Measurements from ENCODE around the gene DENND4A.

The DENND4A gene

GRCh38 chr15:65792138-65792987, at the start of gene DENND4A:
Gene DENND4A, minus strand, starts transcription at chr15:65792293. Its CDS starts 35,843 bp downstream, at chr15:65756450.
- Histone ChIP-seq H3K9me3 (no peaks in the 10 kb centered on the region), H3K27me3 (no peaks in the 10 kb centered on the region), H3K4me3 (peak within 1 kb of the TSS; percentile 93 to 98), H3K27ac (peak within 1 kb of the TSS; percentile 97 to 99), H3K36me3 (no peaks in the 10 kb centered on the region), H3K4me1 (peaks cover 0 to 31% (median 13%) of the 10 kb centered on the region in 4 donors)
- DNase-seq = peak; percentile 98 to 99
- intact Hi-C loops (cut with DNase I; ENCODE audit: low total_unique reads) = loop anchor here (5.0 kb wide), 1 partner anchor 65 kb away; no protein-coding TSS in a partner anchor
- TF ChIP-seq CTCF (IDR thresholded peaks at IDR 0.05) = no peak

DNA sequence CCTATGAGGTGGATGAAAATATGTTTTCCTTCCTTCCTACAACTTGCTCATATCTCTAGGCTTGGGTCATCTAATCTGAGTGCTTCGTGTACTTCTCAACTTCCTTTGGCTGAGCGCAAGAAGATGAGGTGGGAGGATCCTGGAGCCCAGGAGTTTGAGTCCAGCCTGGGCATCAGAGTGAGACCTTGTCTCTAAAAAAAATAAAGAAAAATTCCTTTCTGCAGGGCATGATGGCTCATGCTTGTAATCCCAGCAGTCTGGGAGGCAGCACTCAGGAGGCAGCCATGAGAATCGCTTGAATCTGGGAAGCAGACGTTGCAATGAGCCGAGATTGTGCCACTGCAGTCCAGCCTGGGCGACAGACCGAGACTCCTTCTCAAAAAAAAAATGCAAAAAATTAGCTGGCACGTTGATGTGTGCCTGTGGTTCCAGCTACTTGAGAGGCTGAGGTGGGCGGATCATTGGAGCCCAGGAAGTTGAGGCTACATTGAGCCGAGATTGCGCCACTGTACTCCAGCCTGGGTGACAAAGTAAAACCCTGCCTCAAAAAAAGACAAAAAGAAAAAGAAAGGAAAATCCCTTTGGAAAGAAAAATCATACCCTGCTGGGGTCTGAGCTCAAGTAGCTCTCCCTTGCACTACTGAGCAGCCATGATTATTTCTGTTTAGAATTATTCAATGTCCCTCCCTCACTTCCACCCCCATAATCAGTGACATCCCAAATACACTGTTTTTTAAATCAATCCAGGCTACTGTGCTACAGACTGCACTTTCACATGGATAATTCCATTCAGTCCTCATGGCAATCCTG, 49.2 kb upstream of the DENND4A start:
- Histone ChIP-seq H3K27ac (peak overlapping the region; percentile 14 to 26), H3K4me3 (peak overlapping the region; percentile 5 to 31)

DNA sequence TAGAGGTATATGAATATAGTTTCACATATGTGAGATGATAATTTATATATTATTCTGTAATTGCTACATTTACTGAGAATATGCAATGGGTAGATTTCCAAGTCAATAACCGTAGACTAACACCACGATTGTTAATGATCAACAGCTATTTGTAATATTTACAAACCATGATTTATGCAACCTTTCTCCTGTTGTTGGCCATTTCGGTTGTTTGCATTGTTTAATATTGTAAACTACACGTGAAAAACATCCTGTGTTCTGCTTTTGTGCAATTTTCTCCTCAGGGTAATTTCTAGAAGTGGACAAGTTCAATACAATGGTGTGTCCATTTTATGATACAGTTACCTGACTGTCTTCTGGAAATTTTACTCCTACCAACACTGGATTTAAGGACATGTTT, 47.9 kb upstream of the DENND4A start:
- peaks cover 0 to 13% (median 0%) of the 10 kb centered on the region in 4 donors for H3K4me1 ChIP-seq

More for the DNA sequence above, 49.2 kb upstream of the DENND4A start:
- no peaks in the 10 kb centered on the region for H3K36me3 ChIP-seq
- H3K4me1 ChIP-seq = peaks cover 0 to 7% (median 0%) of the 10 kb centered on the region in 4 donors
- intact Hi-C loops (cut with DNase I; ENCODE audit: low total_unique reads) = no loop called here
- no peaks in the 10 kb centered on the region for H3K9me3 ChIP-seq
- no peak for TF ChIP-seq CTCF (IDR thresholded peaks at IDR 0.05)
- no peaks in the 10 kb centered on the region for H3K27me3 ChIP-seq
- DNase-seq = peak; percentile 61 to 72

GRCh38 chr15:65839354-65839901, 47.3 kb upstream of the DENND4A start:
- Histone ChIP-seq H3K27me3 (no peaks in the 10 kb centered on the region), H3K36me3 (no peaks in the 10 kb centered on the region), H3K27ac (no peak overlapping the region), H3K4me1 (peaks cover 0 to 19% (median under 1%) of the 10 kb centered on the region in 4 donors), H3K4me3 (no peak overlapping the region), H3K9me3 (no peaks in the 10 kb centered on the region)
- no peak for TF ChIP-seq CTCF (IDR thresholded peaks at IDR 0.05)
- no peak for DNase-seq
- intact Hi-C loops (cut with DNase I; ENCODE audit: low total_unique reads) = no loop called here

More for the DNA sequence above, 47.9 kb upstream of the DENND4A start:
- intact Hi-C loops (cut with DNase I; ENCODE audit: low total_unique reads) = no loop called here
- no peak for TF ChIP-seq CTCF (IDR thresholded peaks at IDR 0.05)
- H3K4me3 ChIP-seq = no peak overlapping the region
- H3K9me3 ChIP-seq = no peaks in the 10 kb centered on the region
- H3K27ac ChIP-seq = no peak overlapping the region
- no peaks in the 10 kb centered on the region for H3K27me3 ChIP-seq
- no peak for DNase-seq
- H3K36me3 ChIP-seq = no peaks in the 10 kb centered on the region
